HepG2 (cell line): ENCODE results near the gene TLN1. TPM values are rescaled to one million over a fixed set of nuclear protein-coding genes. Genes with fewer than 3 reads are reported as not detected.

Source experiments
- ATF7-NPFF ChIP-seq: sonication (generic); formaldehyde crosslinking; IDR thresholded peaks from 2 replicates; pipeline ENCODE4 v1.8.1; 2023; ENCODE audit warnings: mild to moderate bottlenecking, low read depth, missing genetic modification reagents, moderate library complexity
- ATM ChIP-seq: fragments of 450-650 bp; IDR thresholded peaks from 2 replicates; pipeline ENCODE4 v1.7.1; 2017; ENCODE audit warnings: mild to moderate bottlenecking, borderline replicate concordance
- GZF1 ChIP-seq: sonication (generic); formaldehyde crosslinking; IDR thresholded peaks from 2 replicates; pipeline ENCODE4 v1.5.1; 2020; ENCODE audit warnings: mild to moderate bottlenecking, missing genetic modification reagents
- KLF12 ChIP-seq: sonication (generic); formaldehyde crosslinking; IDR thresholded peaks from 2 replicates; pipeline ENCODE4 v1.4.0; 2020; ENCODE audit warnings: missing genetic modification reagents, borderline replicate concordance
- KLF16 ChIP-seq, 2 experiments: sonication (generic) in 1 of 2; formaldehyde crosslinking in 1 of 2; IDR thresholded peaks; 2 replicates each; pipeline versions ENCODE4 v1.6.1 to v1.8.0; 2016 to 2023; ENCODE audit warnings: missing genetic modification reagents in 2 of 2, missing compliant biosample characterization in 1 of 2
- NPAS2 ChIP-seq: sonication (generic); formaldehyde crosslinking; IDR thresholded peaks from 2 replicates; pipeline ENCODE4 v1.8.0; 2022; ENCODE audit warnings: mild to moderate bottlenecking, missing genetic modification reagents, borderline replicate concordance
- POGZ ChIP-seq: sonication (generic); formaldehyde crosslinking; IDR thresholded peaks from 2 replicates; pipeline ENCODE4 v1.4.0; 2020; ENCODE audit warnings: mild to moderate bottlenecking, missing genetic modification reagents
- REL ChIP-seq: sonication (generic); formaldehyde crosslinking; conservative IDR thresholded peaks from 2 replicates; pipeline ENCODE4 v1.8.0; 2022; ENCODE audit warnings: mild to moderate bottlenecking, missing genetic modification reagents, moderate library complexity
- RFX1 ChIP-seq: fragments of 450-650 bp; IDR thresholded peaks from 2 replicates; pipeline ENCODE4 v1.6.1; 2017
- SMC3 ChIP-seq: IDR thresholded peaks from 2 replicates; pipeline ENCODE4 v1.6.1; 2011; ENCODE audit warnings: low read length, improper control_type of control experiment
- SNAI1 ChIP-seq: sonication (generic); formaldehyde crosslinking; IDR thresholded peaks from 2 replicates; pipeline ENCODE4 v1.5.0; 2020; ENCODE audit warnings: mild to moderate bottlenecking, missing genetic modification reagents, borderline replicate concordance
- SP2 ChIP-seq: sonication (generic); formaldehyde crosslinking; IDR thresholded peaks from 2 replicates; pipeline ENCODE4 v1.5.1; 2020; ENCODE audit warnings: mild to moderate bottlenecking, missing genetic modification reagents
- SRY ChIP-seq: sonication (generic); formaldehyde crosslinking; IDR thresholded peaks from 2 replicates; pipeline ENCODE4 v1.8.0; 2022; ENCODE audit warnings: mild to moderate bottlenecking, missing genetic modification reagents
- YY1 ChIP-seq: IDR thresholded peaks from 2 replicates; pipeline ENCODE4 v1.6.1; 2011; ENCODE audit warnings: low read length, low read depth, moderate library complexity, mild to moderate bottlenecking; ENCODE audit not compliant: insufficient read depth, insufficient replicate concordance
- ZNF354B ChIP-seq: sonication (generic); formaldehyde crosslinking; IDR thresholded peaks from 2 replicates; pipeline ENCODE4 v1.8.0; 2022; ENCODE audit warnings: mild to moderate bottlenecking, missing genetic modification reagents
- ZNF761 ChIP-seq: sonication (generic); formaldehyde crosslinking; conservative IDR thresholded peaks from 2 replicates; pipeline ENCODE4 v1.4.0; 2020; ENCODE audit warnings: mild to moderate bottlenecking, missing genetic modification reagents
- ZNF839 ChIP-seq: sonication (generic); formaldehyde crosslinking; IDR thresholded peaks from 2 replicates; pipeline ENCODE4 v1.4.0; 2020; ENCODE audit warnings: missing genetic modification reagents, mild to moderate bottlenecking, borderline replicate concordance
- ZSCAN21 ChIP-seq: sonication (generic); formaldehyde crosslinking; IDR thresholded peaks from 2 replicates; pipeline ENCODE4 v1.8.0; 2022; ENCODE audit warnings: mild to moderate bottlenecking, missing genetic modification reagents, moderate library complexity, borderline replicate concordance
- polyA plus RNA-seq, 8 experiments: library from polyadenylated mRNA; depleted of rRNA in 3 of 8; stranded (reverse) in 7 of 8; unstranded in 1 of 8; fragments of >200 nt; fragmentation: Illumina TruSeq in 4 of 8; extraction: Trizol in 4 of 8; gene quantifications; 2 replicates each; pipeline versions ENCODE4 v1.2.1 to v1.2.3, GENCODE V29; 2011 to 2016; ENCODE audit warnings: low read depth in 4 of 8, missing spikeins in 1 of 8, mixed read lengths in 1 of 8; ENCODE audit not compliant: insufficient read depth in 1 of 8
- total RNA-seq, 5 experiments: library from RNA; depleted of rRNA; stranded (reverse); fragments of >200 nt; fragmentation: Illumina TruSeq; extraction: Trizol; gene quantifications; 2 replicates each; pipeline ENCODE4 v1.2.3, GENCODE V29; 2016; ENCODE audit warnings: low read depth in 1 of 5
- TF ChIP-seq, protein P1 (sequence below): sonication (generic); formaldehyde crosslinking; conservative IDR thresholded peaks from 2 replicates; pipeline ENCODE4 v1.4.0; 2020; ENCODE audit warnings: missing genetic modification reagents
- TF ChIP-seq, protein P2 (sequence below): sonication (generic); formaldehyde crosslinking; IDR thresholded peaks from 2 replicates; pipeline ENCODE4 v1.8.0; 2023; ENCODE audit warnings: mild to moderate bottlenecking, missing genetic modification reagents
- TF ChIP-seq, protein P3 (sequence below): sonication (generic); formaldehyde crosslinking; IDR thresholded peaks from 2 replicates; pipeline ENCODE4 v1.4.0; 2020; ENCODE audit warnings: missing genetic modification reagents

TLN1 gene
- total and polyA plus RNA-seq, 2 of the 13 experiments (the other 11 are each of a cell fraction or from before 2014, with no cell fraction given): 35.2 to 51.8 TPM

DNA sequence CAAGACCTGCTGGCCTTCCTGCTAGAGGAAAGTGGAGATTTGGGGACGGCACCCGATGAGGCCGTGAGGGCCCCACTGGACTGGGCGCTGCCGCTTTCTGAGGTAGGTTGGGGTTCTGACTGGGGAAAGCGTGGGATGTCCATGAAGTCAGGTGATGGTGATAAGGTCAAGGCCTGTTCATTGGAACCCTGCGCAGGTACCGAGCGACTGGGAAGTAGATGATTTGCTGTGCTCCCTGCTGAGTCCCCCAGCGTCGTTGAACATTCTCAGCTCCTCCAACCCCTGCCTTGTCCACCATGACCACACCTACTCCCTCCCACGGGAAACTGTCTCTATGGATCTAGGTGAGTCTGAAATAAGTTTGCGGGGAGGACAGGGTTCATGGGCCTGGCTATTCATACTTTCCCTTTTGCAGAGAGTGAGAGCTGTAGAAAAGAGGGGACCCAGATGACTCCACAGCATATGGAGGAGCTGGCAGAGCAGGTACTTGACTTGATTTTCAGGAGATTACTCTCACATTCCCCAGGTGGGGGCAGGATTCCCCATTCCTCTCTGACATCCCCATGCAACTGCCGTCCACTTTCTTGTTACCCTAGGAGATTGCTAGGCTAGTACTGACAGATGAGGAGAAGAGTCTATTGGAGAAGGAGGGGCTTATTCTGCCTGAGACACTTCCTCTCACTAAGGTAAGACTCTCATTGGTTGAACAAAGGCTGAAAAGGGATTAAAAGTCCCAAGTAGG lies 976 bp upstream of the TLN1 start (continued):
- TF ChIP-seq ZNF354B (CRISPR knock-in tag) (no peak), SMC3 (no peak), RFX1 (no peak), SP2 (no peak), YY1 (no peak), SNAI1 (CRISPR knock-in tag) (no peak), ZSCAN21 (no peak), ATF7-NPFF (CRISPR knock-in tag) (no peak), ZNF839 (CRISPR knock-in tag) (0 out of 2 replicates have a peak, but pooled peaks have one; percentile 8), SRY (CRISPR knock-in tag) (no peak), KLF16 (CRISPR knock-in tag; IDR thresholded peaks at IDR 0.05) (no peak), ZNF761 (CRISPR knock-in tag) (no peak), REL (CRISPR knock-in tag) (no peak), KLF12 (no peak), POGZ (CRISPR knock-in tag) (no peak), GZF1 (CRISPR knock-in tag) (no peak), ATM (no peak), NPAS2 (CRISPR knock-in tag) (no peak)
- TF ChIP-seq, protein P1, sequence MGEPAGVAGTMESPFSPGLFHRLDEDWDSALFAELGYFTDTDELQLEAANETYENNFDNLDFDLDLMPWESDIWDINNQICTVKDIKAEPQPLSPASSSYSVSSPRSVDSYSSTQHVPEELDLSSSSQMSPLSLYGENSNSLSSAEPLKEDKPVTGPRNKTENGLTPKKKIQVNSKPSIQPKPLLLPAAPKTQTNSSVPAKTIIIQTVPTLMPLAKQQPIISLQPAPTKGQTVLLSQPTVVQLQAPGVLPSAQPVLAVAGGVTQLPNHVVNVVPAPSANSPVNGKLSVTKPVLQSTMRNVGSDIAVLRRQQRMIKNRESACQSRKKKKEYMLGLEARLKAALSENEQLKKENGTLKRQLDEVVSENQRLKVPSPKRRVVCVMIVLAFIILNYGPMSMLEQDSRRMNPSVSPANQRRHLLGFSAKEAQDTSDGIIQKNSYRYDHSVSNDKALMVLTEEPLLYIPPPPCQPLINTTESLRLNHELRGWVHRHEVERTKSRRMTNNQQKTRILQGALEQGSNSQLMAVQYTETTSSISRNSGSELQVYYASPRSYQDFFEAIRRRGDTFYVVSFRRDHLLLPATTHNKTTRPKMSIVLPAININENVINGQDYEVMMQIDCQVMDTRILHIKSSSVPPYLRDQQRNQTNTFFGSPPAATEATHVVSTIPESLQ (CRISPR knock-in tag): no peak
- TF ChIP-seq, protein P2, sequence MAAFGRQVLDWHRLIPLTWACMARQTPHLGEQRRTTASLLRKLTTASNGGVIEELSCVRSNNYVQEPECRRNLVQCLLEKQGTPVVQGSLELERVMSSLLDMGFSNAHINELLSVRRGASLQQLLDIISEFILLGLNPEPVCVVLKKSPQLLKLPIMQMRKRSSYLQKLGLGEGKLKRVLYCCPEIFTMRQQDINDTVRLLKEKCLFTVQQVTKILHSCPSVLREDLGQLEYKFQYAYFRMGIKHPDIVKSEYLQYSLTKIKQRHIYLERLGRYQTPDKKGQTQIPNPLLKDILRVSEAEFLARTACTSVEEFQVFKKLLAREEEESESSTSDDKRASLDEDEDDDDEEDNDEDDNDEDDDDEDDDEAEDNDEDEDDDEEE (CRISPR knock-in tag): peak; percentile 61; the same call in 1 of the 2 replicates
- TF ChIP-seq, protein P3, sequence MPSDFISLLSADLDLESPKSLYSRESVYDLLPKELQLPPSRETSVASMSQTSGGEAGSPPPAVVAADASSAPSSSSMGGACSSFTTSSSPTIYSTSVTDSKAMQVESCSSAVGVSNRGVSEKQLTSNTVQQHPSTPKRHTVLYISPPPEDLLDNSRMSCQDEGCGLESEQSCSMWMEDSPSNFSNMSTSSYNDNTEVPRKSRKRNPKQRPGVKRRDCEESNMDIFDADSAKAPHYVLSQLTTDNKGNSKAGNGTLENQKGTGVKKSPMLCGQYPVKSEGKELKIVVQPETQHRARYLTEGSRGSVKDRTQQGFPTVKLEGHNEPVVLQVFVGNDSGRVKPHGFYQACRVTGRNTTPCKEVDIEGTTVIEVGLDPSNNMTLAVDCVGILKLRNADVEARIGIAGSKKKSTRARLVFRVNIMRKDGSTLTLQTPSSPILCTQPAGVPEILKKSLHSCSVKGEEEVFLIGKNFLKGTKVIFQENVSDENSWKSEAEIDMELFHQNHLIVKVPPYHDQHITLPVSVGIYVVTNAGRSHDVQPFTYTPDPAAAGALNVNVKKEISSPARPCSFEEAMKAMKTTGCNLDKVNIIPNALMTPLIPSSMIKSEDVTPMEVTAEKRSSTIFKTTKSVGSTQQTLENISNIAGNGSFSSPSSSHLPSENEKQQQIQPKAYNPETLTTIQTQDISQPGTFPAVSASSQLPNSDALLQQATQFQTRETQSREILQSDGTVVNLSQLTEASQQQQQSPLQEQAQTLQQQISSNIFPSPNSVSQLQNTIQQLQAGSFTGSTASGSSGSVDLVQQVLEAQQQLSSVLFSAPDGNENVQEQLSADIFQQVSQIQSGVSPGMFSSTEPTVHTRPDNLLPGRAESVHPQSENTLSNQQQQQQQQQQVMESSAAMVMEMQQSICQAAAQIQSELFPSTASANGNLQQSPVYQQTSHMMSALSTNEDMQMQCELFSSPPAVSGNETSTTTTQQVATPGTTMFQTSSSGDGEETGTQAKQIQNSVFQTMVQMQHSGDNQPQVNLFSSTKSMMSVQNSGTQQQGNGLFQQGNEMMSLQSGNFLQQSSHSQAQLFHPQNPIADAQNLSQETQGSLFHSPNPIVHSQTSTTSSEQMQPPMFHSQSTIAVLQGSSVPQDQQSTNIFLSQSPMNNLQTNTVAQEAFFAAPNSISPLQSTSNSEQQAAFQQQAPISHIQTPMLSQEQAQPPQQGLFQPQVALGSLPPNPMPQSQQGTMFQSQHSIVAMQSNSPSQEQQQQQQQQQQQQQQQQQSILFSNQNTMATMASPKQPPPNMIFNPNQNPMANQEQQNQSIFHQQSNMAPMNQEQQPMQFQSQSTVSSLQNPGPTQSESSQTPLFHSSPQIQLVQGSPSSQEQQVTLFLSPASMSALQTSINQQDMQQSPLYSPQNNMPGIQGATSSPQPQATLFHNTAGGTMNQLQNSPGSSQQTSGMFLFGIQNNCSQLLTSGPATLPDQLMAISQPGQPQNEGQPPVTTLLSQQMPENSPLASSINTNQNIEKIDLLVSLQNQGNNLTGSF (CRISPR knock-in tag): no peak
